Fibroblast of pulmonary artery (primary cell): ENCODE measurements around the gene ATP8B1.
"Not testable (repeated sequence)": the region's sequence is repeated elsewhere in the genome, so short reads cannot be mapped to it uniquely, and the experiment has no call there.

Source experiments
- DNase-seq: peaks from one replicate; pipeline ENCODE4 v3.0.0-alpha.2; 2010; ENCODE audit warnings: low read depth
- H3K4me3 ChIP-seq: replicated peaks from 2 replicates; pipeline ENCODE4 v1.5.1; 2011; ENCODE audit warnings: low read depth, mild to moderate bottlenecking, control low read depth, low read length, moderate library complexity
- TF ChIP-seq, protein P1 (sequence below): IDR thresholded peaks from 2 replicates; pipeline ENCODE4 v1.5.1; 2011; ENCODE audit warnings: mild to moderate bottlenecking, control low read depth, low read length, inconsistent platforms; ENCODE audit errors: missing control alignments

Gene ATP8B1

DNA sequence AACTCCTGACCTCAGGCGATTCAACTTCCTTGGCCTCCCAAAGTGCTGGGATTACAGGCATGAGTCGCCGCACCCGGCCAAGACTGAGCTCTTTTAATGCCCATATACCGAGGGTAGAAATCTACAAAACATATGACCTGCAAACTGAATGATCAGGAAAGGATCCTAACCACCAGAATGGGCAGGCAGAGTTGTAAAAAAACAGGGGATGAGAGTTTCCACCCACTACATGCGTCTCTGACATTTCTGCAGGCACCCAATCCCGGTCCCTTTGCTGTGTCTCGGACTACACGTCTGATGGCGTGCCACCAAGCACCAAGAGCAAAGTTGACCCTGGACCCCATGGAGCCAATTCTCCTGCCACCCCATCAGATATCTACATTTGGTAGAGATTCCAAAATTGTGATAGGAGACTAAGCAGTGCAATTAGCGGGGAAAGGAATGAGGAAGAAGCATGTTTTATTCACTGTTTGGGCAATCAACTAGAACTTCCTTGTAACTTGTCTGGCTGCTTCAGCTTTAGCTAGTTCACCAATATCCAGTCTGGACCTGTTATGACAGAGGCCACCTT, 74.1 kb downstream of the ATP8B1 start:
- no peak overlapping the region for H3K4me3 ChIP-seq
- no peak for DNase-seq
- TF ChIP-seq, protein P1, sequence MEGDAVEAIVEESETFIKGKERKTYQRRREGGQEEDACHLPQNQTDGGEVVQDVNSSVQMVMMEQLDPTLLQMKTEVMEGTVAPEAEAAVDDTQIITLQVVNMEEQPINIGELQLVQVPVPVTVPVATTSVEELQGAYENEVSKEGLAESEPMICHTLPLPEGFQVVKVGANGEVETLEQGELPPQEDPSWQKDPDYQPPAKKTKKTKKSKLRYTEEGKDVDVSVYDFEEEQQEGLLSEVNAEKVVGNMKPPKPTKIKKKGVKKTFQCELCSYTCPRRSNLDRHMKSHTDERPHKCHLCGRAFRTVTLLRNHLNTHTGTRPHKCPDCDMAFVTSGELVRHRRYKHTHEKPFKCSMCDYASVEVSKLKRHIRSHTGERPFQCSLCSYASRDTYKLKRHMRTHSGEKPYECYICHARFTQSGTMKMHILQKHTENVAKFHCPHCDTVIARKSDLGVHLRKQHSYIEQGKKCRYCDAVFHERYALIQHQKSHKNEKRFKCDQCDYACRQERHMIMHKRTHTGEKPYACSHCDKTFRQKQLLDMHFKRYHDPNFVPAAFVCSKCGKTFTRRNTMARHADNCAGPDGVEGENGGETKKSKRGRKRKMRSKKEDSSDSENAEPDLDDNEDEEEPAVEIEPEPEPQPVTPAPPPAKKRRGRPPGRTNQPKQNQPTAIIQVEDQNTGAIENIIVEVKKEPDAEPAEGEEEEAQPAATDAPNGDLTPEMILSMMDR, result no peak

DNA sequence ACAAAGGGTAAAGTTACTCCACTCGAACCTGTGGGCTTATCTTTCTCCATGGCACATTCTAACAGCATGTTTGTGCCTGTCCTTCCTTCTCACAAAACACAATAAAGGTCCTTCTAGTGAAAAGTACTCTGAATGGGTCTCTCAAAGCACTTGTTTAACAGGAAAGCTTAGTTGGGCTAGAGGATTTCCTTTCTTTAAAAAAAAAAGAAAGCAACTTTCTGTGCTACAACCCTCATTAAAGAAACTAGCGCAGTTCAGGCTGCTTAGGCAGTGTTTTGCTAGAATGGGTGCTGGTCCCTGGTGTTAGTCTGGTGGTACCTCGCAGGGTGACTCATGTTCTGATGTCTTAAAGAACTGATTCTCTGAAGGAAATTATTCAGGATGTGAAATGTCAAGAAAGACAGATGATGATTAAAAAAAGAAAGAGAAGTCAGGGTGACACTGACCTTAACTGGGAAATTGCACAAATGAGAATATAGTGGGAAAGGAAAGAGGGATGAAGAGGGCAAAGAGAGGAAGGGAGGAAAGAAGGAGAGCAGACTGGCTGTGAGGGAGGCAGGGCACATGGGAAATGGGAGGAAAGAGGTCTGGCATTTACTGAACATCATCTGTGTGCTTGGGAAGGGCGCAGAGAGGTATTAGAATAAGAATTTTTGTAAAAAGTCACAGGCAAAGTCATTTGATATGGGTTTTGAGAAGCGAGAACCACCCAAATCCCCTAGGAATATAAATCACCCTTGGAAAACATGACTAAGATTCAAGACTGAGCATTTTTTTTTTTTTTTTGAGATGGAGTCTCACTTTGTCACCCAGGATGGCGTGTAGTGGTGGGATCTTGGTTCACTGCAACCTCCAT, 74.9 kb downstream of the ATP8B1 start:
- no peak overlapping the region for H3K4me3 ChIP-seq
- TF ChIP-seq, protein P1, result no peak
- DNase-seq, result peak; percentile 55

DNA sequence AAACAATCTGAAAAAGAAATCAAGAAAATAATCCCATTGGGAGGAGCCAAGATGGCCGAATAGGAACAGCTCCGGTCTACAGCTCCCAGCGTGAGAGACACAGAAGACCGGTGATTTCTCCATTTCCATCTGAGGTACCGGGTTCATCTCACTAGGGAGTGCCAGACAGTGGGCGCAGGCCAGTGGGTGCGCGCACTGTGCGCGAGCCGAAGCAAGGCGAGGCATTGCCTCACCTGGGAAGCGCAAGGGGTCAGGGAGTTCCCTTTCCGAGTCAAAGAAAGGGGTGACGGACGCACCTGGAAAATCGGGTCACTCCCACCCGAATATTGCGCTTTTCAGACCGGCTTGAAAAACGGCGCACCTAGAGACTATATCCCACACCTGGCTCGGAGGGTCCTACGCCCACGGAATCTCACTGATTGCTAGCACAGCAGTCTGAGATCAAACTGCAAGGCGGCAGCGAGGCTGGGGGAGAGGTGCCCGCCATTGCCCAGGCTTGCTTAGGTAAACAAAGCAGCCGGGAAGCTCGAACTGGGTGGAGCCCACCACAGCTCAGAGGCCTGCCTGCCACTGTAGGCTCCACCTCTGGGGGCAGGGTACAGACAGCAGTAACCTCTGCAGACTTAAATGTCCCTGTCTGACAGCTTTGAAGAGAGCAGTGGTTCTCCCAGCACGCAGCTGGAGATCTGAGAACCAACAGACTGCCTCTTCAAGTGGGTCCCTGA, 83.7 kb downstream of the ATP8B1 start:
- H3K4me3 ChIP-seq, DNase-seq: not testable (repeated sequence)

DNA sequence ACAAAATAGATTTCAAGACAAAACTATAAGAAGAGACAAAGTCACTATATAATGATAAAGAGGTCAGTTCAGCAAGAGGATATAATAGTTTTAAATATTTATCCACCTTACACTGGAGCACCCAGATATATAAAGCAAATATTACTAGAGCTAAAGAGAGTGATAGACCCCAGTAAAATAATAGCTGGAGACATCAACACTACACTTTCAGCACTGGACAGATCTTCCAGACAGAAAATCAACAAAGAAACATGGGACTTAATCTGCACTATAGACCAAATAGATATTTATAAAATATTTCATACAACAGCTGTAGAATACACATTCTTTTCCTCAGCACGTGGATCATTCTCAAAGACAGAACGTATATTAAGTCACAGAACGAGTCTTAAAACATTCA, 86.6 kb downstream of the ATP8B1 start:
- TF ChIP-seq, protein P1, result no peak
- H3K4me3 ChIP-seq, result no peak overlapping the region
- no peak for DNase-seq

DNA sequence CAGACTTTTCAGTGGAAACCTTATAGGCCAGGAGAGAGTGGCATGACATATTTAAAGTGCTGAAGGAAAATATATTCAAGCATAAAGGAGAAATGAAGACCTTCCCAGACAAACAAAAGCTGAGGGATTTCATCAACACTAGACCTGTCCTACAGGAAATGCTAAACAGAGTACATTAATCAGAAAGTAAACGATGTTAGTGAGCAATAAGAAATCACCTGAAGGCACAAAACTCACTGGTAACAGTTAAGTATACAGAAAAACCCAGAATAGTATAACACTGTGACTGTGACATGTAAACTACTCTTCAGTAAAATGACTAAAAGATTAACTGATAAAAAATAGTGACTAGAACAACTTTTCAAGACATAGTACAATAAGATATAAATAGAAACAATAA, 87.4 kb downstream of the ATP8B1 start:
- DNase-seq, result no peak
- TF ChIP-seq, protein P1, result no peak
- H3K4me3 ChIP-seq, result no peak overlapping the region

DNA sequence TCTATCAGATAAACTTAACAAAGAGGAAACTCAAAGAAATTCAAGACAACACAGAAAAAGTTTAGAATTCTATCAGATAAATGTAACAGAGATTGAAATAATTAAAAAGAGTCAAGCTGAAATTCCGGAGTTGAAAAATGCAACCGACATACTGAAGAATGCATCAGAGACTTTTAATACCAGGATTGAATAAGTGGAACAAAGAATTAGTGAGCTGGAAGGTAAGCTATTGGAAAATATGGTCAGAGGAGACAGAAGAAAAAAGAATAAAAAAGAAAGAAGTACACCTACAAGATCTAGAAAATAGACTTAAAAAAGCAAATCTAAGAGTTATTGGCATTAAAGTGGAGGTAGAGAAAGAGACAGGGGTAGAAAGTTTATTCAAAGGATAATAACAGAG, 88.0 kb downstream of the ATP8B1 start:
- no peak overlapping the region for H3K4me3 ChIP-seq
- DNase-seq, result no peak
- TF ChIP-seq, protein P1, result no peak

DNA sequence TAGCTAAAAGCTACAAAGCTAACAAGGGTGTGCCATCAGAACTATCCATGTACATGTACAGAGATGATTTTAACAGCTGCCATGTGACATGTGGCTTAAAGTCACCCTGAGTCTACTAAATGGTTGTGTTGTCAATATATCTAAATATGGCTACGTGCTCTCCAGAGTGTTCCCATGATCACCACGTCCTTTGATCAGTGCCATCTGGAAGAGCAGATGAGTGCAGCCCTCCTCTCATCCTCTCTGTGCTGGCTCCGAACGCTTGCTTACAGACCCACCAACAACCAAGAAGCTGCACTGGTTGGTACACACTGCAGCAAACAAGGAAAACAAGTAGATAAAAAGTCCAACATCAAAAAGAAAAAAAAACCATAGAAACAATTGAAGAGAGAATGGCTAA, 92.9 kb downstream of the ATP8B1 start:
- DNase-seq, result no peak
- H3K4me3 ChIP-seq, result no peak overlapping the region
- TF ChIP-seq, protein P1, result no peak
